WTC11 (cell line): ENCODE results near the gene MRTFA. TPM values are rescaled to one million over a fixed set of nuclear protein-coding genes. Genes with fewer than 3 reads are reported as not detected.

Experiments used
- ATAC-seq: fragments of 200-7000 bp; cut with Tn5 transposase; 2 replicates; pipeline ENCODE4 v1.10.0; 2021; ENCODE audit warnings: mild to moderate bottlenecking, moderate library complexity
- CTCF ChIA-PET: fragments of 300-600 bp; sonication (Branson Sonifier 250); formaldehyde crosslinking; loops from one replicate; lab custom pipeline; 2021; ENCODE audit warnings: antibody characterized with exemption; lab: Charles Lee
- POLR2A ChIA-PET: fragments of 350-600 bp; sonication (Branson Sonifier 250); formaldehyde crosslinking; loops from one replicate; lab custom pipeline; 2021; ENCODE audit warnings: antibody characterized with exemption; lab: Charles Lee
- DNase-seq: peaks from one replicate; pipeline ENCODE4 v3.0.0; 2021; ENCODE audit warnings: low spot score
- H3K27ac Mint-ChIP-seq: 2 replicates; pipeline ENCODE4 v1.8.0; 2021; ENCODE audit warnings: mixed read lengths
- H3K27me3 Mint-ChIP-seq: 2 replicates; pipeline ENCODE4 v1.8.0; 2021; ENCODE audit warnings: low read depth, mild to moderate bottlenecking, moderate library complexity, mixed read lengths
- H3K36me3 Mint-ChIP-seq: 2 replicates; pipeline ENCODE4 v1.8.0; 2021; ENCODE audit warnings: mixed read lengths
- H3K4me1 Mint-ChIP-seq: 2 replicates; pipeline ENCODE4 v1.8.0; 2022; ENCODE audit warnings: mixed read lengths
- H3K4me3 Mint-ChIP-seq: 2 replicates; pipeline ENCODE4 v1.8.0; 2021; ENCODE audit warnings: mild to moderate bottlenecking, moderate library complexity, mixed read lengths
- H3K9me3 Mint-ChIP-seq: 2 replicates; pipeline ENCODE4 v1.8.0; 2021; ENCODE audit warnings: mixed read lengths
- ATF1 ChIP-seq: sonication (generic); formaldehyde crosslinking; IDR thresholded peaks from 2 replicates; pipeline ENCODE4 v1.8.1; 2023; ENCODE audit warnings: mild to moderate bottlenecking, moderate library complexity, missing genetic modification reagents
- CREB1 ChIP-seq: sonication (generic); formaldehyde crosslinking; IDR thresholded peaks from 2 replicates; pipeline ENCODE4 v1.8.0; 2023; ENCODE audit warnings: mild to moderate bottlenecking, missing genetic modification reagents
- CREM ChIP-seq: sonication (generic); formaldehyde crosslinking; IDR thresholded peaks from 2 replicates; pipeline ENCODE4 v1.8.1; 2022; ENCODE audit warnings: mild to moderate bottlenecking, missing genetic modification reagents, moderate library complexity
- ESRRA ChIP-seq: sonication (generic); formaldehyde crosslinking; IDR thresholded peaks from 2 replicates; pipeline ENCODE4 v1.8.1; 2022; ENCODE audit warnings: mild to moderate bottlenecking, missing genetic modification reagents, borderline replicate concordance
- GABPB1 ChIP-seq: sonication (generic); formaldehyde crosslinking; IDR thresholded peaks from 2 replicates; pipeline ENCODE4 v1.8.1; 2023; ENCODE audit warnings: mild to moderate bottlenecking, missing genetic modification reagents
- GTF2I ChIP-seq: fragments of 250-450 bp; sonication (Bioruptor Pico); conservative IDR thresholded peaks from 2 replicates; pipeline ENCODE4 v1.4.0; 2021; ENCODE audit warnings: mild to moderate bottlenecking
- HMGA2 ChIP-seq: fragments of 250-450 bp; sonication (Bioruptor Pico); IDR thresholded peaks from 2 replicates; pipeline ENCODE4 v1.4.0; 2021; ENCODE audit warnings: mild to moderate bottlenecking, moderate library complexity
- IRF2 ChIP-seq: sonication (generic); formaldehyde crosslinking; IDR thresholded peaks from 2 replicates; pipeline ENCODE4 v1.8.0; 2022; ENCODE audit warnings: low read depth, missing genetic modification reagents, borderline replicate concordance
- JAZF1 ChIP-seq: fragments of 250-450 bp; sonication (Bioruptor Pico); IDR thresholded peaks from 2 replicates; pipeline ENCODE4 v1.9.0; 2021; ENCODE audit warnings: moderate library complexity, mild to moderate bottlenecking, inconsistent platforms
- KAT7 ChIP-seq: sonication (generic); formaldehyde crosslinking; IDR thresholded peaks from 2 replicates; pipeline ENCODE4 v1.8.1; 2023; ENCODE audit warnings: missing genetic modification reagents, mild to moderate bottlenecking, borderline replicate concordance
- MAX ChIP-seq: sonication (generic); formaldehyde crosslinking; IDR thresholded peaks from 2 replicates; pipeline ENCODE4 v1.8.0; 2022; ENCODE audit warnings: mild to moderate bottlenecking, missing genetic modification reagents
- MYBL2 ChIP-seq: sonication (generic); formaldehyde crosslinking; IDR thresholded peaks from 2 replicates; pipeline ENCODE4 v1.8.1; 2023; ENCODE audit warnings: mild to moderate bottlenecking, moderate library complexity, missing genetic modification reagents
- NR1H2 ChIP-seq: sonication (generic); formaldehyde crosslinking; IDR thresholded peaks from 2 replicates; pipeline ENCODE4 v1.9.0; 2021; ENCODE audit warnings: mild to moderate bottlenecking, moderate library complexity, missing genetic modification reagents
- SMAD4 ChIP-seq: sonication (generic); formaldehyde crosslinking; IDR thresholded peaks from 2 replicates; pipeline ENCODE4 v1.8.0; 2022; ENCODE audit warnings: mild to moderate bottlenecking, missing genetic modification reagents
- TCF7 ChIP-seq: sonication (generic); formaldehyde crosslinking; IDR thresholded peaks from 2 replicates; pipeline ENCODE4 v1.8.0; 2022; ENCODE audit warnings: mild to moderate bottlenecking, low read depth, missing genetic modification reagents, moderate library complexity
- TP53 ChIP-seq: sonication (generic); formaldehyde crosslinking; IDR thresholded peaks from 2 replicates; pipeline ENCODE4 v1.8.1; 2023; ENCODE audit warnings: mild to moderate bottlenecking, missing genetic modification reagents
- USF2 ChIP-seq: sonication (generic); formaldehyde crosslinking; IDR thresholded peaks from 2 replicates; pipeline ENCODE4 v1.8.1; 2023; ENCODE audit warnings: mild to moderate bottlenecking, missing genetic modification reagents, moderate library complexity
- ZNF416 ChIP-seq: fragments of 250-450 bp; sonication (Bioruptor Pico); IDR thresholded peaks from 2 replicates; pipeline ENCODE4 v1.9.0; 2021; ENCODE audit warnings: mild to moderate bottlenecking, inconsistent platforms
- total RNA-seq: library from RNA; stranded (reverse); gene quantifications from 3 replicates; pipeline ENCODE4 v1.2.3, GENCODE V29; 2021
- TF ChIP-seq, protein P1 (sequence below): sonication (generic); formaldehyde crosslinking; IDR thresholded peaks from 2 replicates; pipeline ENCODE4 v1.8.0; 2022; ENCODE audit warnings: mild to moderate bottlenecking, missing genetic modification reagents
- TF ChIP-seq, protein P2 (sequence below): sonication (generic); formaldehyde crosslinking; conservative IDR thresholded peaks from 2 replicates; pipeline ENCODE4 v1.8.1; 2023; ENCODE audit warnings: mild to moderate bottlenecking, low read depth, missing genetic modification reagents, moderate library complexity
- TF ChIP-seq, protein P3 (sequence below): sonication (generic); formaldehyde crosslinking; IDR thresholded peaks from 2 replicates; pipeline ENCODE4 v1.8.1; 2023; ENCODE audit warnings: mild to moderate bottlenecking, missing genetic modification reagents

The MRTFA gene
- total RNA-seq, 1 experiment from 2014 or later: 48.4 TPM

GRCh38 chr22:40592352-40593113 lies 44.0 kb downstream of the MRTFA start:
- Mint-ChIP-seq H3K4me1 (peaks cover 17% of the 10 kb centered on the region), H3K27me3 (no peaks in the 10 kb centered on the region), H3K27ac (peak overlapping the region; percentile 25; the same call in 1 of the 2 replicates), H3K9me3 (no peaks in the 10 kb centered on the region), H3K4me3 (no peak overlapping the region), H3K36me3 (no peaks in the 10 kb centered on the region)
- TF ChIP-seq GTF2I (CRISPR knock-in tag) (no peak), USF2 (no peak), MYBL2 (no peak), ZNF416 (no peak), IRF2 (CRISPR knock-in tag) (no peak), TCF7 (CRISPR knock-in tag) (no peak), KAT7 (CRISPR knock-in tag) (no peak), NR1H2 (no peak), HMGA2 (no peak), CREM (CRISPR knock-in tag) (no peak), JAZF1 (CRISPR knock-in tag) (no peak)
- TF ChIP-seq, protein P1, sequence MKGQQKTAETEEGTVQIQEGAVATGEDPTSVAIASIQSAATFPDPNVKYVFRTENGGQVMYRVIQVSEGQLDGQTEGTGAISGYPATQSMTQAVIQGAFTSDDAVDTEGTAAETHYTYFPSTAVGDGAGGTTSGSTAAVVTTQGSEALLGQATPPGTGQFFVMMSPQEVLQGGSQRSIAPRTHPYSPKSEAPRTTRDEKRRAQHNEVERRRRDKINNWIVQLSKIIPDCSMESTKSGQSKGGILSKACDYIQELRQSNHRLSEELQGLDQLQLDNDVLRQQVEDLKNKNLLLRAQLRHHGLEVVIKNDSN: no peak
- TF ChIP-seq, protein P2, sequence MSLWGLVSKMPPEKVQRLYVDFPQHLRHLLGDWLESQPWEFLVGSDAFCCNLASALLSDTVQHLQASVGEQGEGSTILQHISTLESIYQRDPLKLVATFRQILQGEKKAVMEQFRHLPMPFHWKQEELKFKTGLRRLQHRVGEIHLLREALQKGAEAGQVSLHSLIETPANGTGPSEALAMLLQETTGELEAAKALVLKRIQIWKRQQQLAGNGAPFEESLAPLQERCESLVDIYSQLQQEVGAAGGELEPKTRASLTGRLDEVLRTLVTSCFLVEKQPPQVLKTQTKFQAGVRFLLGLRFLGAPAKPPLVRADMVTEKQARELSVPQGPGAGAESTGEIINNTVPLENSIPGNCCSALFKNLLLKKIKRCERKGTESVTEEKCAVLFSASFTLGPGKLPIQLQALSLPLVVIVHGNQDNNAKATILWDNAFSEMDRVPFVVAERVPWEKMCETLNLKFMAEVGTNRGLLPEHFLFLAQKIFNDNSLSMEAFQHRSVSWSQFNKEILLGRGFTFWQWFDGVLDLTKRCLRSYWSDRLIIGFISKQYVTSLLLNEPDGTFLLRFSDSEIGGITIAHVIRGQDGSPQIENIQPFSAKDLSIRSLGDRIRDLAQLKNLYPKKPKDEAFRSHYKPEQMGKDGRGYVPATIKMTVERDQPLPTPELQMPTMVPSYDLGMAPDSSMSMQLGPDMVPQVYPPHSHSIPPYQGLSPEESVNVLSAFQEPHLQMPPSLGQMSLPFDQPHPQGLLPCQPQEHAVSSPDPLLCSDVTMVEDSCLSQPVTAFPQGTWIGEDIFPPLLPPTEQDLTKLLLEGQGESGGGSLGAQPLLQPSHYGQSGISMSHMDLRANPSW (CRISPR knock-in tag): no peak
- TF ChIP-seq, protein P3, sequence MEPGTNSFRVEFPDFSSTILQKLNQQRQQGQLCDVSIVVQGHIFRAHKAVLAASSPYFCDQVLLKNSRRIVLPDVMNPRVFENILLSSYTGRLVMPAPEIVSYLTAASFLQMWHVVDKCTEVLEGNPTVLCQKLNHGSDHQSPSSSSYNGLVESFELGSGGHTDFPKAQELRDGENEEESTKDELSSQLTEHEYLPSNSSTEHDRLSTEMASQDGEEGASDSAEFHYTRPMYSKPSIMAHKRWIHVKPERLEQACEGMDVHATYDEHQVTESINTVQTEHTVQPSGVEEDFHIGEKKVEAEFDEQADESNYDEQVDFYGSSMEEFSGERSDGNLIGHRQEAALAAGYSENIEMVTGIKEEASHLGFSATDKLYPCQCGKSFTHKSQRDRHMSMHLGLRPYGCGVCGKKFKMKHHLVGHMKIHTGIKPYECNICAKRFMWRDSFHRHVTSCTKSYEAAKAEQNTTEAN: no peak
- ChIA-PET CTCF (no interaction called here), POLR2A (no interaction called here)
- no peak for DNase-seq
- no peak for ATAC-seq

DNA sequence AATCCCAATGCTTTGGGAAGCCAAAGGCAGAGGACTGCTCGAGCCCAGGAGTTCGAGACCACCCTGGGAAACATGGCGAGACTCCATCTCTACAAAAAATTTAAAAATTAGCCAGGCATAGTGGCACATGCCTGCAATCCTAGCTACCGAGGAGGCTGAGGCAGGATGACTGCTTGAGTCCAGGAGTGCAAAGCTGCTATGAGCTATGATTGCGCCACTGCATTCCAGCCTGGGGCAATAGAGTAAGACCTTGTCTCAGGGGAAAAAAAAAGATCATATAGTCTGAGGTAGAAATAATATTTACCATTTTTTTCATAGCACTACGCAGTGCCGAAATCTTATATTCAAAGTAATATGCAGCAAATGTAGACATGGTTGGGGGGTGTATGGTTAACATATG lies 47.8 kb downstream of the MRTFA start:
- Mint-ChIP-seq H3K4me1 (peaks cover 10% of the 10 kb centered on the region), H3K27me3 (no peaks in the 10 kb centered on the region), H3K4me3 (no peak overlapping the region), H3K9me3 (peaks cover 8% of the 10 kb centered on the region), H3K27ac (no peak overlapping the region), H3K36me3 (peaks cover 11% of the 10 kb centered on the region)
- TF ChIP-seq CREB1 (no peak), GABPB1 (CRISPR knock-in tag) (0 out of 2 replicates have a peak, but pooled peaks have one; percentile 50)
- CTCF ChIA-PET: no interaction called here
- POLR2A ChIA-PET: no interaction called here
- no peak for ATAC-seq
- DNase-seq: no peak

DNA sequence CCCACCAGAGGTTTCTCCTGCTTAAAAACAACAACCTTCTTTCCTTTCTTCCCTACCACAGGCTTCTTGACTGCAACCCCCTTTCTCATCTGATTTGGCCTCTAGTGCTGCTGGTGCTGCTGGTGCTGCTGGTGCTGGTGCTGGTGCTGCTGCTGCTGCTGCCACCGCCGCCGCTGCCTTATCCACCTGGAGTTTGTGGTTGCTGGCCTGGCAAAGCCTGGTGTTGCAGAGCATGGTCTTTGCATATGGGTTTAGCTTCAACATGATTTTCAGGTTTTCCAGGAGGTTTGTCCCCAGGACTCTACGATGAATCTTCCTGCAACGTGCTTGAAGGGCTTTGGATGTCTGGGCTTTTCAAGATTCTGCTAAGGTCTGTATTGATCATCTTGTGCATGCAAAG lies 49.7 kb downstream of the MRTFA start:
- Mint-ChIP-seq H3K27ac (peak overlapping the region; percentile 74), H3K36me3 (peaks cover 21% of the 10 kb centered on the region), H3K4me3 (no peak overlapping the region), H3K9me3 (peaks cover 24% of the 10 kb centered on the region), H3K27me3 (no peaks in the 10 kb centered on the region), H3K4me1 (peaks cover 4% of the 10 kb centered on the region)
- ATAC-seq: no peak
- DNase-seq: no peak
- CTCF ChIA-PET: no interaction called here
- POLR2A ChIA-PET: no interaction called here
- TF ChIP-seq ESRRA (CRISPR knock-in tag): no peak
- TF ChIP-seq ATF1 (CRISPR knock-in tag): no peak
- TF ChIP-seq TCF7 (CRISPR knock-in tag): no peak
- no peak for TF ChIP-seq USF2
- no peak for TF ChIP-seq TP53 (CRISPR knock-in tag)
- no peak for TF ChIP-seq SMAD4 (CRISPR knock-in tag)
- TF ChIP-seq MAX (CRISPR knock-in tag): no peak
- TF ChIP-seq, protein P2 (CRISPR knock-in tag): no peak
- TF ChIP-seq, protein P3: no peak
- no peak for TF ChIP-seq ZNF416
